Spleen (tissue), 11 donors: ENCODE measurements around the gene CACNA1C. TPM values are rescaled to one million over a fixed set of nuclear protein-coding genes. Genes with fewer than 3 reads are reported as not detected.

Experiments used
- DNase-seq: peaks from one replicate; pipeline ENCODE4 v3.0.0-alpha.2; 2020
- H3K27ac ChIP-seq, 8 donors: fragments of 200-600 bp; sonication (generic) in 7 of 8; 1 replicate in 4 of 8; 2 replicates in 4 of 8; pipeline versions ENCODE4 v1.5.0 to v1.8.0; 2016 to 2021; ENCODE audit warnings: inconsistent platforms in 4 of 8, mild to moderate bottlenecking in 4 of 8, moderate library complexity in 1 of 8
- H3K27me3 ChIP-seq, 7 donors: fragments of 200-600 bp; sonication (generic) in 6 of 7; replicated peaks in 1 of 7; 1 replicate in 4 of 7; 2 replicates in 3 of 7; pipeline versions ENCODE4 v1.5.0 to v1.8.0; 2016 to 2021; ENCODE audit warnings: inconsistent platforms in 3 of 7, mild to moderate bottlenecking in 1 of 7
- H3K36me3 ChIP-seq, 6 donors: fragments of 200-600 bp; sonication (generic) in 5 of 6; 1 replicate in 4 of 6; 2 replicates in 2 of 6; pipeline versions ENCODE4 v1.5.0 to v1.8.0; 2016 to 2021; ENCODE audit warnings: inconsistent platforms in 2 of 6
- H3K4me1 ChIP-seq, 6 donors: fragments of 200-600 bp; sonication (generic) in 5 of 6; 1 replicate in 3 of 6; 2 replicates in 3 of 6; pipeline versions ENCODE4 v1.5.0 to v1.8.0; 2016 to 2021; ENCODE audit warnings: inconsistent platforms in 3 of 6
- H3K4me3 ChIP-seq, 8 donors: fragments of 200-600 bp; sonication (generic) in 7 of 8; 1 replicate in 4 of 8; 2 replicates in 4 of 8; pipeline versions ENCODE4 v1.5.0 to v1.8.0; 2016 to 2021; ENCODE audit warnings: inconsistent platforms in 4 of 8, mild to moderate bottlenecking in 4 of 8, moderate library complexity in 2 of 8
- H3K9me3 ChIP-seq, 8 donors: fragments of 200-600 bp; sonication (generic) in 7 of 8; 1 replicate in 4 of 8; 2 replicates in 4 of 8; pipeline versions ENCODE4 v1.5.0 to v1.8.0; 2016 to 2021; ENCODE audit warnings: inconsistent platforms in 4 of 8
- CTCF ChIP-seq, 11 experiments: fragments of 200-600 bp in 7 of 11; fragments of 450-650 bp in 4 of 11; sonication (generic) in 4 of 11; IDR thresholded peaks in 8 of 11; conservative IDR thresholded peaks in 3 of 11; 1 replicate in 7 of 11; 2 replicates in 4 of 11; pipeline versions ENCODE4 v1.4.0 to v1.8.0; 2016 to 2021; ENCODE audit warnings: antibody characterized with exemption in 11 of 11, inconsistent platforms in 4 of 11, mild to moderate bottlenecking in 1 of 11
- POLR2A ChIP-seq, 3 donors: fragments of 450-650 bp; IDR thresholded peaks; one replicate each; pipeline ENCODE4 v1.5.1; 2017; ENCODE audit warnings: antibody characterized with exemption in 3 of 3, mild to moderate bottlenecking in 1 of 3
- POLR2AphosphoS5 ChIP-seq, 3 donors: sonication (generic); formaldehyde crosslinking; IDR thresholded peaks; one replicate each; pipeline ENCODE4 v1.5.1; 2017; ENCODE audit warnings: antibody characterized with exemption in 3 of 3
- WGBS, 5 donors: extraction: QIAGEN DNeasy Blood & Tissue Kit in 3 of 5; methylation state at CpG; one replicate each; pipeline versions ENCODE4 v1.1.5 to v1.1.7; 2013 to 2018; 5-methylcytosine and 5-hydroxymethylcytosine counted together
- intact Hi-C: fragments of 100-400 bp; cut with DNase I; formaldehyde crosslinking; loops from one replicate; pipeline ENCODE4 v1.15.0; 2023; ENCODE audit warnings: low total_unique reads
- polyA plus RNA-seq, 3 donors: library from polyadenylated mRNA; stranded (reverse); fragments of 200-250 nt; gene quantifications; one replicate each; pipeline ENCODE4 v1.2.1, GENCODE V29; 2013
- total RNA-seq, 7 donors: library from RNA; depleted of rRNA in 3 of 7; stranded (reverse); fragments of >200 nt in 3 of 7; fragmentation: NEBNext Ultra II Directional in 4 of 7; extraction: Animal tissue kit (Norgen Biotek cat#: 25700) in 4 of 7; gene quantifications; one replicate each; pipeline versions ENCODE4 v1.1.0 to v1.2.1, GENCODE V29; 2016 to 2021
- donor health status: healthy with polysubstance abuse.
- donor health status: DM: no; HTN: no; CAD: no; lungs with moderate emphysema.
- donor health status: DM: no; HTN: no; CAD: no.
- donor health status: Bipolar disorder and iron deficiency.
- donor health status: healthy.
- donor health status: DM: no; HTN: no; CAD: no.
- donor health status: DM: yes; HTN: yes; CAD: no.

Gene CACNA1C
- total and polyA plus RNA-seq, 10 donors, result 0.67 to 27.6 (median 18.4) TPM

GRCh38 chr12:2689393-2689792, 636.6 kb downstream of the CACNA1C start:
- H3K36me3 ChIP-seq, result peaks cover 0 to 37% (median 0%) of the 10 kb centered on the region in 6 donors
- TF ChIP-seq CTCF (IDR thresholded peaks at IDR 0.05 in 8 of 11, conservative IDR thresholded peaks at IDR 0.05 in 3 of 11) (no peak), POLR2A (IDR thresholded peaks at IDR 0.05) (no peak), POLR2AphosphoS5 (IDR thresholded peaks at IDR 0.05) (no peak)
- DNase-seq, result no peak
- H3K4me1 ChIP-seq, result peaks cover 0 to 35% (median 26%) of the 10 kb centered on the region in 6 donors
- H3K27me3 ChIP-seq, result peaks cover 0 to 10% (median 0%) of the 10 kb centered on the region in 7 donors
- H3K9me3 ChIP-seq, result no peaks in the 10 kb centered on the region
- intact Hi-C loops, result loop anchor here (5.0 kb wide), 1 partner anchor 98 kb away; no protein-coding TSS in a partner anchor
- 91 to 95% (median 91%) methylated on average over 9 of the region's 9 CpGs for WGBS, 5 donors
- no peak overlapping the region for H3K27ac ChIP-seq
- H3K4me3 ChIP-seq, result no peak overlapping the region

DNA sequence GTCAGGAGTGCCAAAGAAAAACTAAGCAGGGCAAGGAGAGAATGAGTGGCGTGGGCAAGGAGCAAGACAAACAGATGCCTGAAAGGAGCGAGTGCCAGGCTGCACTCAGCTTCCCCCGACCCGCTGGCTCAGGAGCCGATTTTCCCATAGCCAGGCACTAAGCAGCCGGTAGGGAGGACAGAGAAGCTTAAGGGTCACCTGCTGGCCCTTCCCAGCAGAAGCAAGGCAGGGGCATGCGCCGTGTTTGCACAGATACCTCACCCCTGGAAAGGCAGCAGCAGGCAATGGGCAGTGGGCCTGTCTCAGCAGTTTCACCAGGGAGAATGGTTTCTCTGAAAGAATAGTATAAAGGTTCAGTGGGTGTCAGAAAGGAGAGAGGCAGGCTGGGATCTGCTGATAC, 637.1 kb downstream of the CACNA1C start:
- peaks cover 0 to 10% (median 0%) of the 10 kb centered on the region in 7 donors for H3K27me3 ChIP-seq
- H3K9me3 ChIP-seq, result no peaks in the 10 kb centered on the region
- DNase-seq, result no peak
- H3K36me3 ChIP-seq, result peaks cover 0 to 37% (median 0%) of the 10 kb centered on the region in 6 donors
- 80 to 85% (median 82%) methylated on average over 8 of the region's 8 CpGs for WGBS, 5 donors
- TF ChIP-seq POLR2AphosphoS5 (IDR thresholded peaks at IDR 0.05) (no peak), POLR2A (IDR thresholded peaks at IDR 0.05) (no peak), CTCF (IDR thresholded peaks at IDR 0.05 in 8 of 11, conservative IDR thresholded peaks at IDR 0.05 in 3 of 11) (no peak)
- peak overlapping the region in 1 of 8 donors; percentile 91 for H3K27ac ChIP-seq
- no peak overlapping the region for H3K4me3 ChIP-seq
- peaks cover 0 to 35% (median 26%) of the 10 kb centered on the region in 6 donors for H3K4me1 ChIP-seq
- intact Hi-C loops, result loop anchor here (5.0 kb wide), 1 partner anchor 97 kb away; no protein-coding TSS in a partner anchor

GRCh38 chr12:2690348-2691005, 637.7 kb downstream of the CACNA1C start:
- peak overlapping the region; percentile 44 to 89 (median 64) for H3K4me3 ChIP-seq
- 46 to 53% (median 50%) methylated on average over 14 of the region's 14 CpGs for WGBS, 5 donors
- intact Hi-C loops, result no loop called here

More at GRCh38 chr12:2690348-2691005, 637.7 kb downstream of the CACNA1C start:
- DNase-seq, result no peak
- Histone ChIP-seq H3K27me3 (peaks cover 0 to 10% (median 0%) of the 10 kb centered on the region in 7 donors), H3K27ac (peak overlapping the region; percentile 5 to 91 (median 78)), H3K4me1 (peaks cover 0 to 35% (median 26%) of the 10 kb centered on the region in 6 donors), H3K9me3 (no peaks in the 10 kb centered on the region), H3K36me3 (peaks cover 0 to 36% (median 0%) of the 10 kb centered on the region in 6 donors)
- TF ChIP-seq POLR2A (IDR thresholded peaks at IDR 0.05) (no peak), CTCF (IDR thresholded peaks at IDR 0.05 in 8 of 11, conservative IDR thresholded peaks at IDR 0.05 in 3 of 11) (no peak), POLR2AphosphoS5 (IDR thresholded peaks at IDR 0.05) (no peak)
